RWPE2 (cell line): ENCODE results near the gene TOM1L2.
A peak's percentile ranks its signal among the peaks of the same experiment; 100 is the strongest.

Source experiments
- ATAC-seq: fragments of 200-7000 bp; cut with Tn5 transposase; 3 replicates; pipeline ENCODE4 v1.9.1; 2021; ENCODE audit warnings: low read depth
- DNase-seq: peaks from one replicate; pipeline ENCODE4 v3.0.0-alpha.2; 2020; ENCODE audit warnings: low spot score
- H3K27ac ChIP-seq: fragments of 450-650 bp; 2 replicates; pipeline ENCODE4 v1.5.1; 2017; ENCODE audit warnings: mild to moderate bottlenecking; ENCODE audit not compliant: poor library complexity, severe bottlenecking
- H3K27me3 ChIP-seq: fragments of 250-450 bp; sonication (Bioruptor Pico); 2 replicates; pipeline ENCODE4 v1.5.1; 2021; ENCODE audit warnings: mild to moderate bottlenecking, moderate library complexity; ENCODE audit not compliant: insufficient read depth, poor library complexity, severe bottlenecking
- H3K36me3 ChIP-seq: fragments of 250-450 bp; sonication (Bioruptor Pico); 2 replicates; pipeline ENCODE4 v1.5.1; 2020; ENCODE audit warnings: low read depth, mild to moderate bottlenecking, moderate library complexity
- H3K4me1 ChIP-seq: fragments of 250-450 bp; sonication (Bioruptor Pico); 2 replicates; pipeline ENCODE4 v1.5.1; 2021; ENCODE audit warnings: mild to moderate bottlenecking, moderate library complexity; ENCODE audit not compliant: insufficient read depth, poor library complexity, severe bottlenecking
- H3K4me3 ChIP-seq: fragments of 250-450 bp; sonication (Bioruptor Pico); 2 replicates; pipeline ENCODE4 v1.5.1; 2021; ENCODE audit warnings: mild to moderate bottlenecking, moderate library complexity; ENCODE audit not compliant: severe bottlenecking
- H3K9me3 ChIP-seq: fragments of 250-450 bp; sonication (Bioruptor Pico); 2 replicates; pipeline ENCODE4 v1.5.1; 2021; ENCODE audit warnings: mild to moderate bottlenecking, moderate library complexity; ENCODE audit not compliant: severe bottlenecking
- TF ChIP-seq, protein P1 (sequence below): fragments of 450-650 bp; IDR thresholded peaks from one replicate; pipeline ENCODE4 v1.5.1; 2017; ENCODE audit warnings: mild to moderate bottlenecking, moderate library complexity; ENCODE audit not compliant: poor library complexity, severe bottlenecking

The TOM1L2 gene

DNA sequence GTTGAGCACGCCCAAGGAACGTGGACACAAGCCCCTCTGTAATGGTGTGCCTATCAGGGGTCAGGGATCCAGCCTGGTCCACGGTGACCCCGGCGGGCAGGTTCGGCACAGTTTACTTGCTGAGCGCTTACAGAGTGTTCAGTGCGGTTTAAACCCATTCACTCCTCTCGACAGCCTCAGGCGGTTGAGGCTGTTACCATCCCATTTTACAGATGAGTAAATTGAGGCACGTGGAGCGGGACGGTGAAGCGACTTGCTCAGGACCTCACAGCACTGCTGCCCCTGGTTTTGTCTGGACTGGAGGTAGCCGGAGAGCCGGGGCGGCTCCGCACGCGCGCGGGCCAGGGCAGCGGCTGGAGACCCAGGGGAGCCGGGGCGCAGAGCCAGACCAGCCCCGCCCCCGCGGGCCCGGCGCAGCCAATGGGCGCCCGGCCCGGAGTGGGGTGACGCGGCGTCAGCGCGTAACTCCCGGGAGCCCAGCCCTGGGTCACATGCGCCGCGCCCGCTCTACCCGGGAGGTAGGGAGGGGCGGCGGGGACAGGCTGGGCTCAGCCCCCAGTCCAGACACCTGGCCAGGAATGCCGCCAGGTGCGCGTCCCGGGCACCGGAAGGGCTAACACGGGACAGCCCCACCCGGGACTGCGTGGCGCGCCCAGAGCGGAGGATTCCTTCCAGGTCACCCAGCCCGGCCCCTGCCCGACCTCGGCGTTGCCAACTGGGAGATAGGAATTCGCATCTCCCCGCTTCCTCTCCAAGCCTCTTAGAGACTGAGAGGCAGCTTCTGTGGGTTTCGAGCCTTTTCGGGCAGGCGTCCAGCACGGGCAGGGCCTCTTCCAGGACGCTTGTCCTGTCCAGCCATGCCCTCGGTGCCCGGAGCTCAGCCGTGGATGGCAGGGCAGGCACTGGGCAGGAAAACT lies 132.2 kb downstream of the TOM1L2 start:
- Histone ChIP-seq H3K27ac (peak overlapping the region; percentile 98), H3K4me3 (peak overlapping the region; percentile 21)

DNA sequence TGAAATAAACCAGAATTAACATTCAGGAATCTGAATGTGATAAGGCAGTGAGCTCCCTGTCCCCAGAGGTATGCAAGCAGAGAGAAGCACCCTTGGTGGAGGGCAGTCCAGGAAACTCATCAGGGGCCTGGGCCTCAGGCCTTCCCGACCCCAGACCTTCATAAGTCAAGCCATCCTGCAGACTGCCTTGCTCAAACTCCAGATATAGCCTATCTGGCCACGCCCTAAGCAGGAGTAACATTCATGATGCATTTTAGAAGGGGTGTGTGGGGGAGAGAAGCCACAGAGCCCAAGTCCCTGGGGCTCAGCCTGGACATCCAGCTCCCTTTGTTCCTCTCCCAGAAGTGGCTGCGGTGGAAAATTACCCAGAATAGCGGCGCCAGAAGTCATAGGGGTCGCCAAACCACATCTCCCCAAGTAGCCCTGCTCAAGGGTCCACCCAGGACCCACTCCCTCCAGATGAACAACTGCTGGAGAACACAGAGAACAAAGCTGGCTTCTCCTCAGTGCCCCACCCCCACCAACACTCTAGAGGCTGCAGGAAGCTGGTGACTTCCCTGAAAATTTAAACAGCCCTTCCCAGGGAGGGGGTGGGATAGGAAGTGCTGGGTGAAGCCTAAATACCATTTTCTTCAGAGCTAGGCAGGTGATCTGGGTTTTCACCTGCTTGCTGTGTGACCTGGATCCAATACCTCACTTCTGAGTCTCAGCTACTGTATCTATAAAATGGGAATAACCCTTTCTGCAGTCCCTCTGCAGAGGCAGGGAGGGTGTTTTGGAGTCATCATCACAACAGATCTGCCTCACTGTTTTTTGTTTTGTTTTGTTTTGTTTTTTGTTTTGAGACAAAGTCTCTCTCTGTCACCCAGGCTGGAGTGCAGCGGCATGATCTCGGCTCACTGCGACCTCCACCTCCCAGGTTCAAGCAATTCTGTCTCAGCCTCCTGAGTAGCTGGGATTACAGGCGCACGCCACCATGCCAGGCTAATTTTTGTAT lies 133.9 kb downstream of the TOM1L2 start:
- DNase-seq = no peak
- H3K9me3 ChIP-seq = no peaks in the 10 kb centered on the region
- H3K36me3 ChIP-seq = peaks cover 26% of the 10 kb centered on the region
- no peak overlapping the region for H3K4me3 ChIP-seq
- H3K27ac ChIP-seq = peak overlapping the region; percentile 98
- no peaks in the 10 kb centered on the region for H3K27me3 ChIP-seq
- TF ChIP-seq, protein P1, sequence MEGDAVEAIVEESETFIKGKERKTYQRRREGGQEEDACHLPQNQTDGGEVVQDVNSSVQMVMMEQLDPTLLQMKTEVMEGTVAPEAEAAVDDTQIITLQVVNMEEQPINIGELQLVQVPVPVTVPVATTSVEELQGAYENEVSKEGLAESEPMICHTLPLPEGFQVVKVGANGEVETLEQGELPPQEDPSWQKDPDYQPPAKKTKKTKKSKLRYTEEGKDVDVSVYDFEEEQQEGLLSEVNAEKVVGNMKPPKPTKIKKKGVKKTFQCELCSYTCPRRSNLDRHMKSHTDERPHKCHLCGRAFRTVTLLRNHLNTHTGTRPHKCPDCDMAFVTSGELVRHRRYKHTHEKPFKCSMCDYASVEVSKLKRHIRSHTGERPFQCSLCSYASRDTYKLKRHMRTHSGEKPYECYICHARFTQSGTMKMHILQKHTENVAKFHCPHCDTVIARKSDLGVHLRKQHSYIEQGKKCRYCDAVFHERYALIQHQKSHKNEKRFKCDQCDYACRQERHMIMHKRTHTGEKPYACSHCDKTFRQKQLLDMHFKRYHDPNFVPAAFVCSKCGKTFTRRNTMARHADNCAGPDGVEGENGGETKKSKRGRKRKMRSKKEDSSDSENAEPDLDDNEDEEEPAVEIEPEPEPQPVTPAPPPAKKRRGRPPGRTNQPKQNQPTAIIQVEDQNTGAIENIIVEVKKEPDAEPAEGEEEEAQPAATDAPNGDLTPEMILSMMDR = no peak
- ATAC-seq = no peak
- peaks cover 72% of the 10 kb centered on the region for H3K4me1 ChIP-seq

More for the DNA sequence above, 132.2 kb downstream of the TOM1L2 start:
- peaks cover 63% of the 10 kb centered on the region for H3K4me1 ChIP-seq
- TF ChIP-seq, protein P1 = no peak
- H3K27me3 ChIP-seq = no peaks in the 10 kb centered on the region
- H3K36me3 ChIP-seq = peaks cover 9% of the 10 kb centered on the region
- no peaks in the 10 kb centered on the region for H3K9me3 ChIP-seq
- ATAC-seq (peak; percentile 62), DNase-seq (peak; percentile 96)

DNA sequence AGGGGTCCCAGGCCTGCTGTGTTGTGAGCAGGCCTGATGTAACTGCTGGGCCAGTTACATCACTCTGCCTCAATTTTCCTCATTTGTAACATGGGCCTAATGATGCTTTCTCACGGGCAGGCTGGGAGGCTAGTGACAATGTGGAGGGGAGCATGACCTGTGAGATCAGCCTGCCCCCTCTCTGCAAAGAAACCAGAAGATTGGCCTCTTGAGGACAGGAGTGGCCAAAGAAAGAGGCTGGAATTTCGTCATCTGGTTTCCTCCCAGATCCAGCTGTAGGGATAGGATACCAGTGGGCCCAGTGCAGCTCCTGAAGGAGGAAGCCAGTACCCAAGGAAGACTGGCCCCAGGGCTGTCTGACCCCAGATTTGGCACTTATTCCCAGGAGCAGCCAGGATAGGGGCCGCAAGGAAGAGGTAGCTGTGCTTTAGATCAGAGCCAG lies 134.8 kb downstream of the TOM1L2 start:
- Histone ChIP-seq H3K27ac (peak overlapping the region; percentile 98), H3K27me3 (no peaks in the 10 kb centered on the region), H3K36me3 (peaks cover 33% of the 10 kb centered on the region), H3K4me3 (peak overlapping the region; percentile 76), H3K9me3 (no peaks in the 10 kb centered on the region), H3K4me1 (peaks cover 65% of the 10 kb centered on the region)
- ATAC-seq (no peak), DNase-seq (no peak)
- TF ChIP-seq, protein P1 = no peak

DNA sequence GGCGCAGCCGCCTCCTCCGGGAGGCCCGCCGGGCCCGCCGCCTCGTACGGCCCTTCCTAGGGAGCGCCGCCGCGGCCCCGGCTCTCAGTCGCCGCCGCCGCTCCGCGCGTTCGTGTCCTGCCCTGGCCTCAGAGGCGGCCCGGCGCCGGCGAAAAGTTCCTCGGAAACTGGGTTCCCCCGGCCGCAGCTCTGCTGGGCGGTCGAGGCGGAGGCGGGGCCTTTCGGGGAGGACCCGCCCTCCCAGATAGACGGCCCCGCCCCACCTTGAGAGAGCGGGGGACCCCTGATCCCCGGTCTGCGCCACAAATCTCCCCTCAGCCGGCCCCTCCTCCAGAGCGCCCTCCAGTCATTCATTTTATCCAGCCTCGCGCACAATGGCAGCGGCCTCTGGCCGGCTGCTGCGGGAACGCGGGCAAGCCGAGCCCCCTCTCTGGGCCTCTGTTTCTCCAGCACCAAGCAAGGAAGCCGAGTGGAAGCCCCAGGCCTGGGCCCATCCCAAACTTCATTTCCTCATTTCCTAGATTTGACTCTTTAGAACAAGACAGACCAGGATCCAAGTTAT lies 135.3 kb downstream of the TOM1L2 start, which contains the start of gene SREBF1:
Gene SREBF1, minus strand, starts transcription at position 169 of the 562 bp plus-strand sequence. CDS start 169 bp downstream, outside the sequence.
- TF ChIP-seq, protein P1 = no peak
- DNase-seq (no peak), ATAC-seq (peak; percentile 11)
- Histone ChIP-seq H3K36me3 (peaks cover 38% of the 10 kb centered on the region), H3K4me3 (peak within 1 kb of the TSS; percentile 76), H3K27me3 (no peaks in the 10 kb centered on the region), H3K4me1 (peaks cover 60% of the 10 kb centered on the region), H3K27ac (peak within 1 kb of the TSS; percentile 98), H3K9me3 (no peaks in the 10 kb centered on the region)
